Kidney epithelial cell (primary cell): ENCODE measurements around the gene CEP350. TPM values are rescaled to one million over a fixed set of nuclear protein-coding genes. Genes with fewer than 3 reads are reported as not detected.

Experiments
- DNase-seq: peaks from one replicate; pipeline ENCODE4 v3.0.0-alpha.2; 2010; ENCODE audit warnings: low read depth
- H3K27me3 ChIP-seq: 2 replicates; pipeline ENCODE4 v1.6.0; 2011; ENCODE audit warnings: low read length; ENCODE audit not compliant: control insufficient read depth, insufficient read depth
- H3K36me3 ChIP-seq: 2 replicates; pipeline ENCODE4 v1.5.1; 2011; ENCODE audit warnings: low read length; ENCODE audit not compliant: control insufficient read depth, insufficient read depth
- H3K4me3 ChIP-seq: 2 replicates; pipeline ENCODE4 v1.5.1; 2011; ENCODE audit warnings: low read depth, mild to moderate bottlenecking, control low read depth, low read length
- CTCF ChIP-seq: IDR thresholded peaks from 2 replicates; pipeline ENCODE4 v1.5.1; 2011; ENCODE audit warnings: mild to moderate bottlenecking, moderate library complexity, low read length, control low read depth, inconsistent platforms; ENCODE audit not compliant: insufficient read depth, poor library complexity, severe bottlenecking
- total RNA-seq: library from RNA; depleted of rRNA; stranded (reverse); fragments of >200 nt; gene quantifications from 2 replicates; pipeline ENCODE4 v1.2.3, GENCODE V29; 2015

CEP350 gene
- total RNA-seq, 1 donor from 2014 or later, result 24.9 TPM

DNA sequence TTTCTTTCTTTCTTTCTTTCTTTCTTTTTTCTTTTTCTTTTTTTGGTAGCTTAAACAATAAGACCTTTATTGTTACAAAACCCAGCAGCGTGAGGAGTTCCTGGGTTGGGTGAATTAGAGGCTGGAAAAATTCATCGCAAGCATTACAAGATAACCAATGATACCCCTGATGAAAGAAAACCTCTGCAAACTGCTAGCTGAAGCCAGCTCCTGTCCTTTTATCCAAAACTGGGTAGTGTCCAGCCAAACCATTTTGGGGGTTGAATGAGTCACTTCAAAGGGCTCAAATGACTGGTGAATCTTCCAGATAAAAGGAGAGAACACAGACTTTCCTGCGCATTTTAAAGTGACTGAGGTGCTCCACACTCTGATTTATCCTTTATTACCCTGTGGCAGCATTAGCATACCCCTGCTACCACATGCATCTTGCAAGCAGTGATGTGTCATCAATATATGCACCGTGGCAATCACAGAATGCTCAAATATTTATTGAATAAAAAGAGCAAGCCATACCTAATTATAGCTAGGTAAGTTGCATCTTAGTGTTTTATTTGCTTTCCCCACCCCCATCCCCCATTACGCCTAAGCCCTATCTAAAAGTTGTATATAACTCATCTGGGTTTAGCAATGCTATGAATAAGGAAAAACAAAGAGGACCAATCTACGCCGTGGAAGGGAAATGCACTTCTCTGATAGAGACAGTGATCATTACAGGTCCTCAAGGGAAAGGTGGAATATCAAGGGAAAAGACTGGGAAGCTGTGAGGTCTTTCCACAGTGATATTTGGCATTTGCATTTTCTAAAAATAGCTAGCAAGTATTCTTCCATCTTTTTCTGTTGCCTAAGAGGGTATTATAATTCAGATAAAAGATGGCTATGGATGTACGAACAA is 32.4 kb upstream of the CEP350 start:
- no peak overlapping the region for H3K4me3 ChIP-seq
- peaks cover 1% of the 10 kb centered on the region for H3K36me3 ChIP-seq
- no peak for DNase-seq
- TF ChIP-seq CTCF, result no peak
- H3K27me3 ChIP-seq, result no peaks in the 10 kb centered on the region

DNA sequence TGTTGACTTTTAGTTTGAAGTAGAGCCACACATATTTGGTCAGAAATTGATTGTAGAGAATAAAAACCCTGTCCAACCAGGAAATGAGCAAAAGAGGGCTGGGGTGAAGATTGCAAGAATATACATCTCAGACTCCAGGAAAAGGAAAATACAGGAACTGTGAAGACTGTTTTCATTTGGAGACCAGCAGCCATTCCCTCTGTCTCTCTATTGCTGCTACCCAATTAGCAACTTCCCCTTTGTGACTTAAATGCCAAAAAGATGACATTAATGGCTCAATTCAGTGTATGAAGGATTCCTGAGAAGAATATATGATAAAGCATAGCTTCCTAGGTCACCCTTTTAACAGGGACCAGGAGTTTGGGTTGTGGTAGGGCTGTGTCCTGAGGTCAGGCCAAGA is 31.6 kb upstream of the CEP350 start:
- no peaks in the 10 kb centered on the region for H3K36me3 ChIP-seq
- H3K4me3 ChIP-seq, result no peak overlapping the region
- no peak for TF ChIP-seq CTCF
- DNase-seq, result no peak
- H3K27me3 ChIP-seq, result no peaks in the 10 kb centered on the region

DNA sequence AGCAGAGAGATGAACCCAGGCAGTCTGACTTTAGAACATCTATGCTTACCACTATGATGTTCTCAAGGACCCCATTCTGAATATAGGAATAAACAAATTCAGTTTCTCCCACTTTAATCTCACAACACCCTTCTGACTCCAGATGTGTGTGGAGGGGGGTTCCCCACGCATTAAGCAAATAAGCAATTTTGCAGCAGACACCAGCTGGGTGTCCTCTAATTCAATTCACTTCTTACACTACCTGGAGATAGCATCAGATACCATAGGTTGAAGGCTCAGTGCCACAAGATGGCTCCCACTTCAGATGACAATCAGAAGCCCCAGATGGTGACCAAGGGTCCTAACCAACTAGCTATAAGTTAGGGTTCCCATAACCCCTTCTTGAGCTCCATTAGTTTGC is 30.3 kb upstream of the CEP350 start:
- DNase-seq, result no peak
- TF ChIP-seq CTCF, result no peak
- H3K36me3 ChIP-seq, result no peaks in the 10 kb centered on the region
- H3K4me3 ChIP-seq, result no peak overlapping the region
- no peaks in the 10 kb centered on the region for H3K27me3 ChIP-seq

DNA sequence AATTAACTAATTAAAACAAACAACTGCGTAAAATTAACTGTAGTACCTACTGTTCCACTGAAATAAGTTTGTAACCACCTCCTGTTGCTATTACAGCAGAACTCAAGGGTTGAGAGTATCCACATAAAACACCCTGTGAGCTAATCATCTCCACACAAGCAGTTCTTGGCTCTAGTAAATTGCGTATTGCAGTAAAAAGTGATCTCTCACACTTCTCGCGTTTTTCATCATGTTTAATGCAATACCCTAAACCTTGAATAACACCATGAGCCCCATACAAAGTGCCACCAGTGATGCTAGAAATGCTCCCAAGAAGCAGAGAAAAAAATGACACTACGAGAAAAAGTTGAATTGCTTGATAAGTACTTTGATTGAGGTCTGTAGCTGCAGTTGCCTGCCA is 29.3 kb upstream of the CEP350 start:
- H3K4me3 ChIP-seq, result no peak overlapping the region
- no peak for TF ChIP-seq CTCF
- DNase-seq, result no peak

GRCh38 chr1:179925922-179926849 is 28.4 kb upstream of the CEP350 start:
- Histone ChIP-seq H3K27me3 (no peaks in the 10 kb centered on the region), H3K36me3 (no peaks in the 10 kb centered on the region), H3K4me3 (no peak overlapping the region)
- TF ChIP-seq CTCF, result no peak
- peak; percentile 5 for DNase-seq

More for the DNA sequence above, 29.3 kb upstream of the CEP350 start:
- Histone ChIP-seq H3K36me3 (no peaks in the 10 kb centered on the region), H3K27me3 (no peaks in the 10 kb centered on the region)
